H1 (cell line): Measurements from ENCODE around the gene TPO. TPM values are rescaled to one million over a fixed set of nuclear protein-coding genes. Genes with fewer than 3 reads are reported as not detected.
"Not testable (repeated sequence)": the region's sequence is repeated elsewhere in the genome, so short reads cannot be mapped to it uniquely, and the experiment has no call there.

ENCODE experiments used
- CTCF ChIA-PET: fragments of 300-600 bp; sonication (Branson Sonifier 250); formaldehyde crosslinking; loops from one replicate; lab custom pipeline; 2021; ENCODE audit not compliant: partially characterized antibody; lab: Charles Lee
- POLR2A ChIA-PET: fragments of 300-600 bp; sonication (Branson Sonifier 250); formaldehyde crosslinking; loops from one replicate; lab custom pipeline; 2021; ENCODE audit warnings: inconsistent platforms; ENCODE audit not compliant: partially characterized antibody; lab: Charles Lee
- DNase-seq, 2 experiments: peaks; one replicate each; pipeline versions ENCODE4 v3.0.0 to v3.0.0-alpha.2; 2010 to 2022; ENCODE audit warnings: low spot score in 2 of 2, low read depth in 1 of 2, mixed read lengths in 1 of 2
- FAIRE-seq: peaks from 2 replicates; lab custom pipeline; 2011; peaks lifted over from hg19 to GRCh38; lab: Jason Lieb, UNC
- H2AFZ ChIP-seq: 2 replicates; pipeline ENCODE4 v1.8.1; 2012; ENCODE audit warnings: low read length, inconsistent platforms
- H2AK5ac ChIP-seq: 2 replicates; pipeline ENCODE4 v1.6.1; 2013; ENCODE audit warnings: low read depth, low read length
- H2BK120ac ChIP-seq: replicated peaks from 2 replicates; pipeline ENCODE3; 2013; ENCODE audit warnings: low read depth, low read length, inconsistent platforms
- H2BK12ac ChIP-seq: 2 replicates; pipeline ENCODE4 v1.6.1; 2013; ENCODE audit warnings: low read depth, low read length
- H2BK15ac ChIP-seq: 2 replicates; pipeline ENCODE4 v1.6.1; 2013; ENCODE audit warnings: low read length
- H2BK20ac ChIP-seq: 2 replicates; pipeline ENCODE4 v1.6.1; 2013; ENCODE audit warnings: low read length
- H2BK5ac ChIP-seq: 2 replicates; pipeline ENCODE4 v1.6.1; 2013; ENCODE audit warnings: low read depth, low read length
- H3K14ac ChIP-seq: 2 replicates; pipeline ENCODE4 v1.6.1; 2013; ENCODE audit warnings: inconsistent platforms; ENCODE audit not compliant: insufficient read length
- H3K18ac ChIP-seq: 2 replicates; pipeline ENCODE4 v1.6.1; 2013; ENCODE audit warnings: low read length; ENCODE audit errors: extremely low read depth
- H3K23ac ChIP-seq: 2 replicates; pipeline ENCODE4 v1.6.1; 2013; ENCODE audit warnings: inconsistent platforms; ENCODE audit not compliant: insufficient read length
- H3K23me2 ChIP-seq: 2 replicates; pipeline ENCODE4 v1.6.1; 2013; ENCODE audit warnings: low read depth, low read length
- H3K27ac ChIP-seq: 2 replicates; pipeline ENCODE4 v1.6.1; 2011; ENCODE audit warnings: low read depth, low read length, inconsistent platforms
- H3K27me3 ChIP-seq, 4 experiments: replicated peaks in 1 of 4; 1 replicate in 1 of 4; 2 replicates in 3 of 4; pipeline versions ENCODE4 v1.6.1 to v1.8.1; 2011 to 2013; ENCODE audit warnings: low read length in 3 of 4, mild to moderate bottlenecking in 3 of 4, inconsistent platforms in 2 of 4, mixed read lengths in 2 of 4, moderate library complexity in 1 of 4; ENCODE audit not compliant: control insufficient read depth in 3 of 4, insufficient read depth in 3 of 4; ENCODE audit errors: extremely low read depth in 1 of 4
- H3K36me3 ChIP-seq, 4 experiments: 2 replicates each; pipeline versions ENCODE4 v1.6.1 to v1.8.1; 2011 to 2013; ENCODE audit warnings: mild to moderate bottlenecking in 4 of 4, low read length in 3 of 4, moderate library complexity in 2 of 4, control low read depth in 1 of 4, inconsistent platforms in 1 of 4; ENCODE audit not compliant: insufficient read depth in 4 of 4, control insufficient read depth in 2 of 4
- H3K4ac ChIP-seq: replicated peaks from 2 replicates; pipeline ENCODE3; 2013; ENCODE audit warnings: low read length, low read depth, mixed read lengths, inconsistent platforms; ENCODE audit not compliant: insufficient read length
- H3K4me1 ChIP-seq, 4 experiments: replicated peaks in 1 of 4; 1 replicate in 1 of 4; 2 replicates in 3 of 4; pipeline versions ENCODE4 v1.6.1 to v1.8.1; 2011 to 2013; ENCODE audit warnings: low read length in 3 of 4, inconsistent platforms in 2 of 4, mixed read lengths in 1 of 4; ENCODE audit not compliant: insufficient read depth in 4 of 4, control insufficient read depth in 3 of 4
- H3K4me2 ChIP-seq, 2 experiments: 2 replicates each; pipeline versions ENCODE4 v1.6.1 to v1.8.1; 2011 to 2013; ENCODE audit warnings: low read depth in 2 of 2, low read length in 2 of 2, control low read depth in 1 of 2, inconsistent platforms in 1 of 2, mild to moderate bottlenecking in 1 of 2; ENCODE audit not compliant: insufficient read depth in 1 of 2
- H3K4me3 ChIP-seq, 4 experiments: fragments of 200-600, 300-600 bp in 1 of 4; sonication (generic), shearing (Covaris generic), sonication (Bioruptor Twin) in 1 of 4; 2 replicates each; pipeline versions ENCODE4 v1.5.1 to v1.8.1; 2011 to 2016; ENCODE audit warnings: low read length in 4 of 4, low read depth in 3 of 4, control low read depth in 2 of 4, inconsistent platforms in 2 of 4, mild to moderate bottlenecking in 2 of 4, mixed read lengths in 1 of 4, moderate library complexity in 1 of 4; ENCODE audit not compliant: insufficient read depth in 2 of 4; ENCODE audit errors: extremely low read depth in 1 of 4
- H3K56ac ChIP-seq: replicated peaks from 2 replicates; pipeline ENCODE3; 2013; ENCODE audit warnings: low read depth, mild to moderate bottlenecking, mixed read lengths, low read length, inconsistent platforms; ENCODE audit not compliant: insufficient read length
- H3K79me1 ChIP-seq: 2 replicates; pipeline ENCODE4 v1.6.1; 2013; ENCODE audit warnings: low read depth, low read length, control low read depth
- H3K79me2 ChIP-seq, 2 experiments: 2 replicates each; pipeline versions ENCODE4 v1.6.1 to v1.8.1; 2012 to 2013; ENCODE audit warnings: low read length in 2 of 2, mild to moderate bottlenecking in 2 of 2, inconsistent platforms in 1 of 2; ENCODE audit not compliant: insufficient read depth in 2 of 2, control insufficient read depth in 1 of 2
- H3K9ac ChIP-seq, 4 experiments: replicated peaks in 1 of 4; 1 replicate in 1 of 4; 2 replicates in 3 of 4; pipeline versions ENCODE4 v1.6.1 to v1.8.1; 2011 to 2013; ENCODE audit warnings: low read depth in 3 of 4, low read length in 3 of 4, control low read depth in 2 of 4, mild to moderate bottlenecking in 2 of 4, moderate library complexity in 2 of 4, inconsistent platforms in 1 of 4; ENCODE audit errors: extremely low read depth in 1 of 4
- H3K9me3 ChIP-seq, 2 experiments: 2 replicates each; pipeline versions ENCODE4 v1.6.1 to v1.8.1; 2012 to 2013; ENCODE audit warnings: mild to moderate bottlenecking in 2 of 2, moderate library complexity in 2 of 2, control low read depth in 1 of 2, inconsistent platforms in 1 of 2, low read depth in 1 of 2, low read length in 1 of 2, mixed read lengths in 1 of 2; ENCODE audit not compliant: insufficient read depth in 2 of 2
- H4K20me1 ChIP-seq, 2 experiments: replicated peaks in 1 of 2; 2 replicates each; pipeline versions ENCODE3 to v1.8.1; 2011 to 2013; ENCODE audit warnings: inconsistent platforms in 2 of 2, low read length in 2 of 2, mild to moderate bottlenecking in 1 of 2; ENCODE audit not compliant: insufficient read depth in 2 of 2, control insufficient read depth in 1 of 2
- H4K5ac ChIP-seq: 2 replicates; pipeline ENCODE4 v1.6.1; 2013; ENCODE audit warnings: low read length, low read depth, mixed read lengths, inconsistent platforms; ENCODE audit not compliant: insufficient read length
- H4K8ac ChIP-seq: 2 replicates; pipeline ENCODE4 v1.8.0; 2013; ENCODE audit warnings: mild to moderate bottlenecking, moderate library complexity, low read length, inconsistent platforms; ENCODE audit not compliant: insufficient read depth; ENCODE audit errors: extremely low read depth
- H4K91ac ChIP-seq: replicated peaks from 2 replicates; pipeline ENCODE3; 2013; ENCODE audit warnings: low read length, mixed read lengths, inconsistent platforms; ENCODE audit not compliant: insufficient read length
- WGBS, 2 experiments: shearing (Covaris generic) in 1 of 2; methylation state at CpG; one replicate each; pipeline versions ENCODE4 v1.1.6 to v1.1.7; 2013 to 2015; ENCODE audit warnings: low lambda C conversion rate in 2 of 2, mixed read lengths in 2 of 2, inconsistent platforms in 1 of 2, low coverage in 1 of 2, missing lambda C conversion rate in 1 of 2; ENCODE audit not compliant: insufficient replicate concordance in 2 of 2, insufficient coverage in 1 of 2, insufficient read length in 1 of 2; ENCODE audit errors: extremely low coverage in 1 of 2, missing lambda C conversion rate in 1 of 2; 5-methylcytosine and 5-hydroxymethylcytosine counted together
- polyA plus RNA-seq, 7 experiments: library from polyadenylated mRNA; depleted of rRNA in 3 of 7; stranded (reverse) in 5 of 7; unstranded in 2 of 7; fragments of >200 nt in 5 of 7; fragments of 200-250 nt in 2 of 7; gene quantifications; 1 replicate in 5 of 7; 2 replicates in 1 of 7; 4 replicates in 1 of 7; pipeline versions ENCODE4 v1.2.1 to v1.2.3, GENCODE V29; 2011 to 2013; ENCODE audit warnings: missing spikeins in 2 of 7, mixed read lengths in 2 of 7
- total RNA-seq: library from RNA; stranded (reverse); fragmentation: NEBNext Ultra II Directional; extraction: Animal tissue kit (Norgen Biotek cat#: 25700); gene quantifications from 2 replicates; pipeline ENCODE4 v1.2.1, GENCODE V29; 2021

The TPO gene
- total and polyA plus RNA-seq, 2 of the 8 experiments (the other 6 are each of a cell fraction or from before 2014, with no cell fraction given) = not detected

- H3K4ac ChIP-seq, H3K23ac ChIP-seq, H4K8ac ChIP-seq, FAIRE-seq, H2BK15ac ChIP-seq, H3K27me3 ChIP-seq, H3K23me2 ChIP-seq, H3K4me2 ChIP-seq, H3K4me1 ChIP-seq, H4K91ac ChIP-seq, H3K9ac ChIP-seq, DNase-seq, H3K18ac ChIP-seq, H2BK12ac ChIP-seq, H3K79me2 ChIP-seq, H2AK5ac ChIP-seq, H3K4me3 ChIP-seq, H2BK20ac ChIP-seq, H3K36me3 ChIP-seq, H2BK5ac ChIP-seq, H3K56ac ChIP-seq, H3K9me3 ChIP-seq, H3K14ac ChIP-seq, H4K20me1 ChIP-seq, H2AFZ ChIP-seq, H3K79me1 ChIP-seq, H4K5ac ChIP-seq, H3K27ac ChIP-seq, POLR2A ChIA-PET, H2BK120ac ChIP-seq: not testable (repeated sequence)
- WGBS, 2 experiments = 100% methylated on average over 5 of the region's 5 CpGs; no CpG with 5 or more reads in 1 of the 2 experiments
- CTCF ChIA-PET = interaction anchor here (1.0 to 1.1 kb wide), 3 partner anchors 21 to 33 kb away, joined by 3 read pairs; no protein-coding TSS in a partner anchor
Measured at GRCh38 chr2:1517291-1517690, 104.0 kb downstream of the TPO start.
